PC-9 (cell line): ENCODE results near the gene PDE4B. TPM values are rescaled to one million over a fixed set of nuclear protein-coding genes. Genes with fewer than 3 reads are reported as not detected.

Experiments
- BruUV-seq: library from RNA; stranded (reverse); fragments of 400-500 nt; replicated peaks from 2 replicates; lab custom pipeline; 2021; lab: Mats Ljungman, UMichigan
- CTCF ChIA-PET: fragments of 300-600 bp; sonication (Branson Sonifier 250); formaldehyde crosslinking; loops from one replicate; lab custom pipeline; 2022; ENCODE audit warnings: antibody characterized with exemption; lab: Charles Lee
- POLR2A ChIA-PET: fragments of 300-600 bp; sonication (Branson Sonifier 250); formaldehyde crosslinking; loops from one replicate; lab custom pipeline; 2022; ENCODE audit warnings: antibody characterized with exemption; ENCODE audit not compliant: unreplicated experiment; lab: Charles Lee
- DNase-seq, 2 experiments: peaks; one replicate each; pipeline versions ENCODE4 v3.0.0 to v3.0.0-alpha.2; 2015 to 2022; ENCODE audit warnings: mixed read lengths in 1 of 2
- H2AFZ ChIP-seq: fragments of 200-600 bp; sonication (generic); 2 replicates; pipeline ENCODE4 v1.8.1; 2017; ENCODE audit warnings: antibody characterized with exemption
- H3F3A ChIP-seq: fragments of 200-600 bp; sonication (generic); 2 replicates; pipeline ENCODE4 v1.8.1; 2017; ENCODE audit warnings: antibody characterized with exemption, mild to moderate bottlenecking, low read depth; ENCODE audit not compliant: insufficient read depth
- H3K27ac ChIP-seq: fragments of 200-600 bp; sonication (generic); 2 replicates; pipeline ENCODE4 v1.6.1; 2016; ENCODE audit warnings: mixed run types
- H3K27me3 ChIP-seq: fragments of 200-600 bp; sonication (generic); 2 replicates; pipeline ENCODE4 v1.6.1; 2016; ENCODE audit warnings: low read depth, mixed run types; ENCODE audit not compliant: insufficient read depth
- H3K36me3 ChIP-seq: fragments of 200-600 bp; sonication (generic); 2 replicates; pipeline ENCODE4 v1.6.1; 2016; ENCODE audit warnings: low read depth, mixed run types
- H3K4me1 ChIP-seq: fragments of 200-600 bp; sonication (generic); replicated peaks from 2 replicates; pipeline ENCODE4 v1.6.1; 2016; ENCODE audit warnings: mixed run types; ENCODE audit not compliant: insufficient read depth
- H3K4me2 ChIP-seq: fragments of 200-600 bp; sonication (generic); 2 replicates; pipeline ENCODE4 v1.6.1; 2017; ENCODE audit warnings: mixed run types
- H3K4me3 ChIP-seq: fragments of 200-600 bp; sonication (generic); 2 replicates; pipeline ENCODE4 v1.6.1; 2016; ENCODE audit warnings: mixed run types
- H3K79me2 ChIP-seq: fragments of 200-600 bp; sonication (generic); 2 replicates; pipeline ENCODE4 v1.6.1; 2017; ENCODE audit warnings: low read depth, mixed run types
- H3K9me2 ChIP-seq: fragments of 200-600 bp; sonication (generic); 2 replicates; pipeline ENCODE4 v1.8.1; 2017; ENCODE audit warnings: mild to moderate bottlenecking; ENCODE audit not compliant: insufficient read depth
- H3K9me3 ChIP-seq: fragments of 200-600 bp; sonication (generic); 2 replicates; pipeline ENCODE4 v1.8.1; 2016; ENCODE audit warnings: low read depth; ENCODE audit not compliant: insufficient read depth
- H4K20me1 ChIP-seq: fragments of 200-600 bp; sonication (generic); 2 replicates; pipeline ENCODE4 v1.8.1; 2017; ENCODE audit not compliant: insufficient read depth
- EZH2 ChIP-seq: fragments of 200-600 bp; sonication (generic); IDR thresholded peaks from 2 replicates; pipeline ENCODE4 v1.8.0; 2017; ENCODE audit warnings: antibody characterized with exemption, low read depth
- intact Hi-C: fragments of 100-400 bp; cut with micrococcal nuclease; formaldehyde crosslinking; loops from one replicate; pipeline ENCODE4 v1.10.0; 2022; ENCODE audit not compliant: unreplicated experiment
- total RNA-seq: library from RNA; stranded (reverse); gene quantifications from 2 replicates; pipeline ENCODE4 v1.2.3, GENCODE V29; 2021
- TF ChIP-seq, protein P1 (sequence below): fragments of 200-600 bp; sonication (generic); conservative IDR thresholded peaks from 2 replicates; pipeline ENCODE4 v1.6.1; 2017; ENCODE audit warnings: mixed run types, antibody characterized with exemption, mild to moderate bottlenecking, moderate library complexity

PDE4B gene
- total RNA-seq, 1 experiment from 2014 or later: 1.3 TPM

DNA sequence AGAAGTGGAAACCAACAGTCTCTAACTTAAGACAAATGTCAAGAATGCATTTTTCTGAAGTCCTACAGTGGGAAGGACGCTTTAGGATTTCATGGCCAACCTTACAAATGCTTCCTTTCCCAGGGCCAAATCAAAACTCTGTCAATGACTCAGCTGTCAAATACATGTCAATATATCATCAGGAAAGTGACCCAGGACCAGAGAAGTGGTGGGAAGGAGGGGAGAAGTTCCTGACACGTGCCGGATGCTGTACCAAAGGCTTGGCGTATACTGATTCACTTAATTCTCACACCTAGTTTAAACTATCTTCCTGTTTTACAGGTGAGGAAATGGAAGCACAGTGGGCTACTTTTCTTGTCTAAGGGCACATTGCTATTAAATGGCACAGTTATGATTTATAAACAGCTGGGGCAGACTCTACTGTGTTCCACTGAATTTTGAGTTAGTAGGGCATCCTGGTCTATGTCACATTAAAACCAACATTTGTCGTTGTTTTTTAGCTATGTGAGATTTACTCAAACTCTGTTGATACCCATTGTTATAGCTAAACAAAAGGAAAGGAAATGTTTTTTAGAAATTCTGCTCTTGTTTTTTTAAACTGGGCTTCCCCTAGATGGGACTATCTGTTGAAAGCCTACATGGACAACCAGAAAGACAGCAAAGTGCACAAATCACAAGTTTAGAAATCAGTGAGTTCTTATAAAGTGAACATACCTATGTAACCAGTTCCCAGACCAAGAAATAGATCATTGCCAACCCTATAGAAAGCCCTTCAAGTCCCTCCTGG, 533.1 kb downstream of the PDE4B start:
- peaks cover 3% of the 10 kb centered on the region; the same call in 1 of the 2 replicates for H3K9me2 ChIP-seq
- H3F3A ChIP-seq: no peaks in the 10 kb centered on the region
- no peak overlapping the region for H2AFZ ChIP-seq
- DNase-seq: no peak
- H3K27ac ChIP-seq: no peak overlapping the region
- H3K9me3 ChIP-seq: no peaks in the 10 kb centered on the region
- CTCF ChIA-PET: no interaction called here
- no TSS peak for BruUV-seq
- H3K4me3 ChIP-seq: no peak overlapping the region
- intact Hi-C loops: no loop called here
- no peaks in the 10 kb centered on the region for H3K79me2 ChIP-seq
- POLR2A ChIA-PET: interaction anchor here (0.5 kb wide), 1 partner anchor 58 kb away, joined by 3 read pairs; no protein-coding TSS in a partner anchor
- no peak overlapping the region for H3K4me2 ChIP-seq
- H3K36me3 ChIP-seq: no peaks in the 10 kb centered on the region
- TF ChIP-seq, protein P1, sequence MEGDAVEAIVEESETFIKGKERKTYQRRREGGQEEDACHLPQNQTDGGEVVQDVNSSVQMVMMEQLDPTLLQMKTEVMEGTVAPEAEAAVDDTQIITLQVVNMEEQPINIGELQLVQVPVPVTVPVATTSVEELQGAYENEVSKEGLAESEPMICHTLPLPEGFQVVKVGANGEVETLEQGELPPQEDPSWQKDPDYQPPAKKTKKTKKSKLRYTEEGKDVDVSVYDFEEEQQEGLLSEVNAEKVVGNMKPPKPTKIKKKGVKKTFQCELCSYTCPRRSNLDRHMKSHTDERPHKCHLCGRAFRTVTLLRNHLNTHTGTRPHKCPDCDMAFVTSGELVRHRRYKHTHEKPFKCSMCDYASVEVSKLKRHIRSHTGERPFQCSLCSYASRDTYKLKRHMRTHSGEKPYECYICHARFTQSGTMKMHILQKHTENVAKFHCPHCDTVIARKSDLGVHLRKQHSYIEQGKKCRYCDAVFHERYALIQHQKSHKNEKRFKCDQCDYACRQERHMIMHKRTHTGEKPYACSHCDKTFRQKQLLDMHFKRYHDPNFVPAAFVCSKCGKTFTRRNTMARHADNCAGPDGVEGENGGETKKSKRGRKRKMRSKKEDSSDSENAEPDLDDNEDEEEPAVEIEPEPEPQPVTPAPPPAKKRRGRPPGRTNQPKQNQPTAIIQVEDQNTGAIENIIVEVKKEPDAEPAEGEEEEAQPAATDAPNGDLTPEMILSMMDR: no peak
- no peak for TF ChIP-seq EZH2
- no peaks in the 10 kb centered on the region for H4K20me1 ChIP-seq
- no peaks in the 10 kb centered on the region for H3K4me1 ChIP-seq
- H3K27me3 ChIP-seq: no peaks in the 10 kb centered on the region

DNA sequence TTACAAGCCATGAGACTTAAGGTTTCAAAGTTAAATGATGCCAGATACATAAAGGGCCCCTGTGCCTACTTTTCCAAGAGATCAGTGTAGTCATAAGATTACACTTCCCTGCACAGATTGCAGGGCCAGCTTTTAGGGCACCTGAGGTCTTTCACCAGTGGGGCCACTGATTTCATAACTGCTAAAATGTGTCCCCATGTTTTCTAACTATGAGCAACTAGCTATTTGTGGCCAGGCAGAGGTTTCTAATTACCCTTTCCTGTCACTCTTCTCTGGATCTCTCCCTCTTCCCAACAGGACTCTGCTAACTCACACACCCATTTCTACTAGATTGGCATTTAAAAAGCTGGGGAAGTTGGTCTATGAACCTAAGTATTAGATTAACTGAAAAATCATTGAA, 534.2 kb downstream of the PDE4B start:
- Histone ChIP-seq H3K9me2 (peaks cover 3% of the 10 kb centered on the region; the same call in 1 of the 2 replicates), H2AFZ (no peak overlapping the region), H3K27me3 (no peaks in the 10 kb centered on the region), H3K4me2 (no peak overlapping the region), H3K9me3 (no peaks in the 10 kb centered on the region), H4K20me1 (no peaks in the 10 kb centered on the region), H3K36me3 (no peaks in the 10 kb centered on the region), H3K4me3 (no peak overlapping the region), H3K27ac (no peak overlapping the region), H3F3A (no peaks in the 10 kb centered on the region), H3K4me1 (no peaks in the 10 kb centered on the region), H3K79me2 (no peaks in the 10 kb centered on the region)
- ChIA-PET CTCF (no interaction called here), POLR2A (no interaction called here)
- intact Hi-C loops: no loop called here
- TF ChIP-seq, protein P1: no peak
- no peak for TF ChIP-seq EZH2
- BruUV-seq: no TSS peak
- DNase-seq: no peak

DNA sequence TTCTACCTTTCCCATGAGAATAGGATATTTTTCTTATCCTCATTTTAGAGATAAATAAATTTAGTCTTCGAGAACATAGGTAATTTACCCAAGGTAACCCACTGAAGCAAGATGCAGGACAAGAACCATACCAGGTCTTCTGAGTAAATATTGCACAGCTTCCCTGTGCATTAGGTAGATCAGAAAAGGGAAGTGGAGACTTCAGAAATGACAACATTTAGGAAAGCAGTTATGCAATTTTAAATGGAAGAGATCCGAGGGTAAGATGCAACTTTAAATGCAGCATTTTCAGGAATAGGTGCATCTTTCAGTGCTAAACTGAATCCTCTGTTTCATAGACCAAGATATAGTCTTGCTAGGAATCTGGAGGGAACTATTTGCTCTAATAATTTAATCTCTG, 534.9 kb downstream of the PDE4B start:
- no peak for TF ChIP-seq EZH2
- TF ChIP-seq, protein P1: no peak
- Histone ChIP-seq H3K9me3 (no peaks in the 10 kb centered on the region), H3K27ac (no peak overlapping the region), H3F3A (no peaks in the 10 kb centered on the region), H3K4me1 (no peaks in the 10 kb centered on the region), H3K36me3 (no peaks in the 10 kb centered on the region), H3K4me3 (no peak overlapping the region), H3K4me2 (no peak overlapping the region), H4K20me1 (no peaks in the 10 kb centered on the region), H3K79me2 (no peaks in the 10 kb centered on the region), H2AFZ (no peak overlapping the region), H3K27me3 (no peaks in the 10 kb centered on the region), H3K9me2 (peaks cover 3% of the 10 kb centered on the region; the same call in 1 of the 2 replicates)
- CTCF ChIA-PET: no interaction called here
- POLR2A ChIA-PET: no interaction called here
- no TSS peak for BruUV-seq
- intact Hi-C loops: no loop called here
- DNase-seq: no peak
